Lung microvascular endothelial cell (primary cell): ENCODE data around the gene CD160. TPM values are rescaled to one million over a fixed set of nuclear protein-coding genes. Genes with fewer than 3 reads are reported as not detected.
A peak's percentile ranks its signal among the peaks of the same experiment; 100 is the strongest.
"Not testable (repeated sequence)": the region's sequence is repeated elsewhere in the genome, so short reads cannot be mapped to it uniquely, and the experiment has no call there.

Experiments used
- DNase-seq, 2 donors: peaks; one replicate each; pipeline versions ENCODE4 v3.0.0 to v3.0.0-alpha.2; 2010; ENCODE audit warnings: low read depth in 2 of 2
- total RNA-seq: library from RNA; depleted of rRNA; stranded (reverse); fragments of >200 nt; gene quantifications from 2 replicates; pipeline ENCODE4 v1.2.1, GENCODE V29; 2014

The CD160 gene
- total RNA-seq, 1 donor from 2014 or later = not detected

- no peak for DNase-seq
These were observed 8.8 kb upstream of the CD160 start for GRCh38 chr1:145710291-145711027.

GRCh38 chr1:145711213-145711651 is 8.1 kb upstream of the CD160 start:
- DNase-seq = no peak

- DNase-seq = no peak
These were observed 4.7 kb upstream of the CD160 start for GRCh38 chr1:145714524-145715111.

- no peak for DNase-seq
These were observed 2.5 kb upstream of the CD160 start for GRCh38 chr1:145716641-145717345.

- no peak for DNase-seq
These were observed 1.5 kb upstream of the CD160 start for GRCh38 chr1:145717833-145718232.

GRCh38 chr1:145718465-145718864 is 834 bp upstream of the CD160 start:
- not testable (repeated sequence) for DNase-seq

- peak in 1 of 2 donors; percentile 35 for DNase-seq
These were observed 1.2 kb downstream of the CD160 start for GRCh38 chr1:145720556-145720877.

- DNase-seq = peak; percentile 48 to 65
These were observed 1.8 kb downstream of the CD160 start for GRCh38 chr1:145720878-145721671.

GRCh38 chr1:145726193-145726592 is 6.9 kb downstream of the CD160 start:
- not testable (repeated sequence) for DNase-seq

GRCh38 chr1:145729196-145729595 is 9.9 kb downstream of the CD160 start:
- no peak for DNase-seq

GRCh38 chr1:145729666-145730436 is 10.6 kb downstream of the CD160 start:
- DNase-seq = no peak

GRCh38 chr1:145730467-145730866 is 11.2 kb downstream of the CD160 start:
- no peak for DNase-seq

- DNase-seq = no peak
These were observed 11.6 kb downstream of the CD160 start for GRCh38 chr1:145730900-145731299.

- no peak for DNase-seq
These were observed 16.9 kb downstream of the CD160 start for GRCh38 chr1:145736191-145736590.

- DNase-seq = peak in 1 of 2 donors; percentile 61
These were observed 21.0 kb downstream of the CD160 start for GRCh38 chr1:145740269-145740668.

GRCh38 chr1:145747398-145748247 is 28.3 kb downstream of the CD160 start:
- no peak for DNase-seq

GRCh38 chr1:145750426-145750825 is 31.1 kb downstream of the CD160 start:
- DNase-seq = no peak

GRCh38 chr1:145751491-145752037 is 32.3 kb downstream of the CD160 start:
- peak; percentile 46 to 76 for DNase-seq

- DNase-seq = no peak
These were observed 38.1 kb downstream of the CD160 start for GRCh38 chr1:145757420-145757819.

- DNase-seq = no peak
These were observed 38.8 kb downstream of the CD160 start for GRCh38 chr1:145758116-145758515.
